AG04449 (cell line): ENCODE results near the gene CNGA4.

Experiments
- CTCF ChIA-PET: fragments of 350-600 bp; formaldehyde crosslinking; extraction: SDS; loops from one replicate; lab custom pipeline; 2021; ENCODE audit warnings: antibody characterized with exemption; lab: Yijun Ruan, JAX
- POLR2A ChIA-PET: fragments of 400-600, 350-600 bp; formaldehyde crosslinking; extraction: SDS; loops from one replicate; lab custom pipeline; 2020; ENCODE audit warnings: antibody characterized with exemption, inconsistent platforms; lab: Yijun Ruan, JAX
- DNase-seq: peaks from one replicate; pipeline ENCODE4 v3.0.0-alpha.2; 2010; ENCODE audit warnings: low read depth, low spot score
- H3K4me3 ChIP-seq: 2 replicates; pipeline ENCODE4 v1.5.1; 2011; ENCODE audit warnings: low read depth, mild to moderate bottlenecking, control low read depth, low read length
- TF ChIP-seq, protein P1 (sequence below): IDR thresholded peaks from one replicate; pipeline ENCODE4 v1.5.1; 2011; ENCODE audit warnings: mild to moderate bottlenecking, moderate library complexity, low read length, control low read depth, inconsistent platforms; ENCODE audit not compliant: insufficient read depth; ENCODE audit errors: missing control alignments

The CNGA4 gene

DNA sequence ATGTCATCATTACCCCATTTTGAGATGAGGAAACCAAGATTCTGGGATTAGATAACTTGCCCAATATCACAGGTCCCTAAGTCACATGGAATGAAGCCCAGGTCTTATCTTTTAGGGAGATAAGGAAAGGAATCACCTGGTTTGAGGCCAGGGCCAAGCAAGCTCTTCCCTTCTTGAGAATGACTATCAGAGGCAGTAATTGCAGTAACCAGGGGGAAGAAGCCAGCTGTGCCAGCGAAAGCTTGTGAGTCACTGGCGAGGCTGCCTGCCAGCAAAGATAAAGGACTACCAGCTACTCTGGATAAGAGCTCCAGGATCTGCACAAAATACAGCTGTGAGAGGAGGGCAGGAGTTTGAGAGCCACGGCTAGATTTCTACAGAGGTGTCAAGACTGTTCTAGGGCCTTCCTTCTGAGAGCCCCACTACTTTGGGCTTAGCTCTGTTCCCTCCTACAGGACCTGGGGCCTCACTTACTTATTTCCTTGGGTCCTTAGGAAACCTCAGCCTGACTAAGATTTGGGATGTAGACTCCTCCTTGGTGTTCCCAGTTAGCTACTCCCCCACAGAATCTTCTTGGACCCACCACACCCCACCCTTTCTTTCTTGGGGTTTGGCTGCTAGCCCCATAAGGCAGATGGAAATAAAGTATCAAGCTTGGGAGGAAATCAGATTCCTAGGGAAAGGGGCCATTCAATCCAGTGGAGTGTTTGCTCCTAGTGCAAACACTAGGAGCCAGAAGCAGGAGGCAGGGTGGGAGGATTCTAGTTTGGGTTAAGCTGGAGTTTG is 11.1 kb downstream of the CNGA4 start:
- TF ChIP-seq, protein P1, sequence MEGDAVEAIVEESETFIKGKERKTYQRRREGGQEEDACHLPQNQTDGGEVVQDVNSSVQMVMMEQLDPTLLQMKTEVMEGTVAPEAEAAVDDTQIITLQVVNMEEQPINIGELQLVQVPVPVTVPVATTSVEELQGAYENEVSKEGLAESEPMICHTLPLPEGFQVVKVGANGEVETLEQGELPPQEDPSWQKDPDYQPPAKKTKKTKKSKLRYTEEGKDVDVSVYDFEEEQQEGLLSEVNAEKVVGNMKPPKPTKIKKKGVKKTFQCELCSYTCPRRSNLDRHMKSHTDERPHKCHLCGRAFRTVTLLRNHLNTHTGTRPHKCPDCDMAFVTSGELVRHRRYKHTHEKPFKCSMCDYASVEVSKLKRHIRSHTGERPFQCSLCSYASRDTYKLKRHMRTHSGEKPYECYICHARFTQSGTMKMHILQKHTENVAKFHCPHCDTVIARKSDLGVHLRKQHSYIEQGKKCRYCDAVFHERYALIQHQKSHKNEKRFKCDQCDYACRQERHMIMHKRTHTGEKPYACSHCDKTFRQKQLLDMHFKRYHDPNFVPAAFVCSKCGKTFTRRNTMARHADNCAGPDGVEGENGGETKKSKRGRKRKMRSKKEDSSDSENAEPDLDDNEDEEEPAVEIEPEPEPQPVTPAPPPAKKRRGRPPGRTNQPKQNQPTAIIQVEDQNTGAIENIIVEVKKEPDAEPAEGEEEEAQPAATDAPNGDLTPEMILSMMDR: no peak
- POLR2A ChIA-PET: interaction anchor here (1.2 to 2.2 kb wide), 2 partner anchors 67 to 70 kb away, joined by 4 to 6 read pairs; partner anchors contain the start of gene CAVIN3
- H3K4me3 ChIP-seq: no peak overlapping the region
- CTCF ChIA-PET: interaction anchor here (1.0 to 14.3 kb wide), 21 partner anchors 8 to 227 kb away, joined by 3 to 494 read pairs (median 11); partner anchors contain the start of genes CAVIN3, CCKBR, CNGA4 and FHIP1B
- peak; percentile 36 for DNase-seq

DNA sequence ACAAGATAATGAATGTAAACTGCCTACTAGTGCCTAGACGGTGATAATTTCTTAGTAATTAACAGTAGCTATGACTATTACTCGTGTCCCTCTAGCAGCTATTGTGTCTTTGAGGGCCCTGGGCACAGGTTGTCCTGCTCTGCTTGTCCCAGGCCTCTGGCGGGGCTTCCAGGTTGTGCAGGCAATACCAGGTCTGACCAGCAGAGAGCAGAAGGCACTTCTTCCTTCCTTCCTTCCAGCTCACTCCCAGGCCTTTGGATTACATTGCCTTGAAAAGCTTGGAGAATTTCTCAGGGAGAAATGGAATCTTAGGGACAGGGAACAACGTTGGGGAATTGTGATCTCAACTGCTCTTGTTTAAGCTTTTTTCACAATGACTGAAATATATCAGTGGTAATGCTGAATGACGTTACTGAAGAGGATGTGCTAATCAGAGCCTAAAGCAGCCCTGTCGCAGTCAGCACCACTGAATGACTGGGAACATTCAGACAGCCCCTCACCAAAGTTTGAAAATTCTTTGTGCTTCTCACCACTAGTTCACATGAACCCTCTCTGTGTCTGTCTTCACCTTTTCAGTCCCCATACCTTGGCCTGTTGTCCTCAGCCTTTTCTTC is 12.3 kb downstream of the CNGA4 start:
- H3K4me3 ChIP-seq: no peak overlapping the region
- TF ChIP-seq, protein P1: peak; percentile 94
- ChIA-PET CTCF (interaction anchor here (0.6 to 14.3 kb wide), 40 partner anchors 8 to 504 kb away, joined by 3 to 494 read pairs (median 5); partner anchors contain the start of genes CAVIN3, CCKBR, CNGA4 and FHIP1B), POLR2A (interaction anchor here (1.0 to 2.2 kb wide), 2 partner anchors 69 to 112 kb away, joined by 3 to 6 read pairs; partner anchors contain the start of gene CAVIN3)
- no peak for DNase-seq

DNA sequence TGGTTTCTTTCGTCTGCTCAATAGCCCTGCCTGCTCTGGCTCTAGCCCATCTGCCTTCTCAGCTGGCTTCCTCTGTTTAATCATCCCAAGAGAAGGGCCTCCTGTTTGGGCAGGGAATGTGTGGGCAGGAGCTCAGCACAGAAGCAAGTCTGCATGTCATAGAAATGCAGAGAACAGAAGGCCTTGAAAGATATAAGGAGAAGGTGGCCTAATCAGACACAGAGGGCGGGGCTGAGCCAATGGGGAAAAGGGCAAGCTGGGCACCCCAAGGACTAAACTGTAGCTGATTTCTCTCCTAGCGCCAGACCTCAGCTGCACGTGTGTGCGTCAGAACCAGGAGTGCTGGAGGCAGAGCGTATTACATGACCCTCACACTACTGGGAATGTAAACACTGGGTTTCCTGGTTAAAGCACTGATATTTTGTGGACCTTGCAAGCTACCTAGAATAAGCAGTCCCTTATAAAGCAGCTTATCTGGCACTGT is 13.1 kb downstream of the CNGA4 start:
- TF ChIP-seq, protein P1: no peak
- CTCF ChIA-PET: interaction anchor here (1.0 to 14.3 kb wide), 25 partner anchors 10 to 194 kb away, joined by 3 to 494 read pairs (median 9); partner anchors contain the start of genes CAVIN3, CNGA4 and FHIP1B
- DNase-seq: no peak
- no peak overlapping the region for H3K4me3 ChIP-seq
- POLR2A ChIA-PET: interaction anchor here (2.2 kb wide), 1 partner anchor 68 kb away, joined by 6 read pairs; the partner anchor contains the start of gene CAVIN3

DNA sequence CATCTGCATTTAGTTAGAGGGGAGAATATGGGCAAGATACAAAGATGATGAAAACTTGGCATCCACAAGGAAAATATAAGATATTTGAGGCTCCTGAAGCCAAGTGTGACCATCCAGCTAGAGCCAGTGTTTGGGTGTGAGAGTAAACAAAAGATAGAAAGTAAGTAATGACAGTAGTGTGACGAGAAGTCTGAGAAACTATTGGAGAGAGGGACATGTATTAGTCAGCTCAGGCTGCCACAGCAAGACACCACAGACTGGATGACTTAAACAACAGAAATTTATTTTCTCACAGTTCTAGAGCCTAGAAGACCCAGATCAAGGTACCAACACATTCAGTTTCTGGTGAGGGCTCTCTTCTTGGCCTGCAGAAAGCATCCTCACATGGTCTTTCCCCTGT is 14.3 kb downstream of the CNGA4 start:
- ChIA-PET POLR2A (interaction anchor here (0.6 kb wide), 1 partner anchor 107 kb away, joined by 4 read pairs; no protein-coding TSS in a partner anchor), CTCF (interaction anchor here (1.4 to 14.3 kb wide), 9 partner anchors 9 to 104 kb away, joined by 5 to 494 read pairs (median 30); partner anchors contain the start of genes CAVIN3, CNGA4 and FHIP1B)
- DNase-seq: no peak
- TF ChIP-seq, protein P1: no peak
- H3K4me3 ChIP-seq: no peak overlapping the region

DNA sequence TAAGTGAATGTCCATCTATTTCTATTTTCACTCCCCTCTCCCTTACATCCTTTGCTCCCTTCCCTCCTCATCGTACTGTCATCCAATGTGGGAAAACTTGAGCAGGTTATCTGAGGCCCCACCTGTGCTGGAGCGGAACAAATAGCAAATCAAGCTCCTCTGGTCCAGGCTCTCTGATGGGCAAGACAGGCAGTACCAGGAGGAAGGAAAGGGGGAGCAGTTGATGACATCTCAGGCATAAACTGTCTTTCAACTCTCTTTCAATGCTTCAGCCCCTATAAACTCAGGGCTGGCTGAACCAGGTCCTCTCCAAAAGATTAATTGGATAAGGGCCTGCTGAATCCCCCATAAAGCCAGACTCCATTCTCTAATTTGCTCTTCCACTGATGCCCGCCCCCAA is 19.3 kb downstream of the CNGA4 start:
- POLR2A ChIA-PET: no interaction called here
- TF ChIP-seq, protein P1: no peak
- H3K4me3 ChIP-seq: no peak overlapping the region
- CTCF ChIA-PET: interaction anchor here (1.1 to 14.3 kb wide), 5 partner anchors 10 to 99 kb away, joined by 3 to 494 read pairs (median 4); no protein-coding TSS in a partner anchor
- no peak for DNase-seq
